Limb (tissue), 2 donors: ENCODE data around the gene YEATS4.

ENCODE experiments used
- DNase-seq, 2 donors: peaks; one replicate each; pipeline ENCODE4 v3.0.0-alpha.2; 2016; ENCODE audit errors: extremely low spot score in 2 of 2

The YEATS4 gene

DNA sequence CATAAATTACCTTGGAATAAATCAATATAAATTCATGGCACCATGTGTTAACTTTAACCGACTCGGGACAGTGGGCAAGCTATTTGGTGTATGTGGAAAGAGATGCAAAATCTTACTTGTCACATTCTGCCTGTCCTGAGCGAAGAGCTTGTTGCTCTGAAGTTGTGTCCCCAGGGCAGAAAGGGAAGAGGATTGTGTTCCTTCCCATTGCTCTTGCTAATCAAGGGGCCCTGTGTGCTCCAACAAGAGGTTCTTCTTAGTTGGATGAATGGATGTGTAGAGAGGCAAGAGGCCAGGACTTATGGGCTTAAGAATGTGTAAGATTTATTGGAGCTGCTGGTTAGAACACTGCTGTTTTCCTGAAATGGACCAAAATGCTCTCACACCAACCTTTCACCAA lies 74.1 kb downstream of the YEATS4 start:
- DNase-seq, result no peak

DNA sequence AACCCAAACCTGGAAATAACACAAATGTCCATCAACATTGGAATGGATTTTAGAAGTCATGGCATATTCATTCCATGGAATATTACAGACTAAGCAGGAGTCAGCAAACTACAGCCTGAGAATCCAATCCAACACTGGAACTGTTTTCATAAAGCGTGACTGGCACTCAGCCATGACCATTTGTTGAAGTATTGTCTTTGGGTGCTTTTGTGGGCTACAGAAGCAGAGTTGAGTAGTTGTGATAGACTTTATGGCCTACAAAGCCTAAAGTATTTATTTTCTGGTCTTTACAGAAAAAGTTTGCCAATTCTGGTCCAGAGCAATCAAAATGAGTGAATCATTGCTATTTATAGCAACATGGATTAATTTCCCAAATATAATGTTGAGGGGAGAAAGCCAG lies 76.1 kb downstream of the YEATS4 start:
- no peak for DNase-seq

DNA sequence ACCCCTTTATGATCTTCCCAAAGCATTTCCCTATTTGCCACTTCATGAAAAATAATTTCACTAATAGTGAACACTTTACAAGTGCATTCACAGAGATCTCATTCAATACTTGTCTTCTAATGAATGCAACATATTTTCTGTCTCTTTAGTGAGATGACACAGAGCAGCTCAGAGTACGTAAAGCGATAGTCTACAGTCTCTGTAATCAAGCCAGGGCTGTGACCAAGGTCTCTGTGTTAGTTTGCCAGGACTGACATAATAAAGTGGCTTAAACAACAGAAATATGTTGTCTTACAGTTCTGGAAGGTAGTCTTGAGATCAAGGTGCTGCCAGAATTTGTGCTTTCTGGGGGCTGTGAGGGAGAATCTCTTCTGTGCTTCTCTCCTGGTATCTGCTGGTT lies 77.5 kb downstream of the YEATS4 start:
- DNase-seq, result no peak

DNA sequence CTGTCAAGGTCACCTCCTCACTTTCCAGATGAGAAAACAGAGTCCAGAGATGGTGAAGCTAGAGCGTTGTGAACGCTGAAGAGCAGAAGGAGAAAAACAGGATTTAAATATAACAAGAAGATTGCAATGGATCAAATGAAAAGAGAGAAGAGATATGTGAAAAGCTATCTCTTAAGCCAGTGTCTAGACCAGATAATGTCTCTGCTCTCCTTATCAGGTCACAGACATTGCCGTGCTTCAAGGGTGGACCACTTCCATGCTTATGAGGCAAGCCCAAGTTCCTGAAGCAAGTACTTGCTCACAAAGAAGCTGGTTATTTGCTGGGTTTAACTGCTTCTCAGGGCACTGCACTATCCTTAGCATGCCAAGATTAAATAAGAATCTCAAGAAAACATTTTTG lies 79.0 kb downstream of the YEATS4 start:
- no peak for DNase-seq

DNA sequence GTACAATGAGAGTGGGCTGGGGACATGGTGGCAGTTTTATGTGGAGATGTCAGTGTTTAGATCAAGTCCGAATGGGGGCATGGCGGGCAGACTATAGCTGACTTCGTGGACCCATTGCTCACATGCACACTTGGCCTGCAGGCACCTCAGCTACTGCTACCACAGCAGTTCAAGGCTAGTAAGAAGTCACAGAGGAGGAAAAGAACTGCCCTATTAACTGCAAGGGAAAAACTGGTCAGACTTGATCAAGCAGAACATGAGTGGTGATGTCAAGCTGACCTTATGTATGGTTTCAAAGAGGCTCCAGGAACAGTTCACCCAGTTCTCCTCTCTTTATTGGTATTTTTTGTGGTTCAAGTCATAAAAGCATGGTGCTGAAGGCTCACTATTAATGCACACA lies 80.5 kb downstream of the YEATS4 start:
- DNase-seq, result no peak
